MCF 10A (cell line): ENCODE measurements around the gene RNF14. TPM values are rescaled to one million over a fixed set of nuclear protein-coding genes. Genes with fewer than 3 reads are reported as not detected.

Experiments
- BruUV-seq: library from RNA; stranded (reverse); fragments of 400-500 nt; replicated peaks from 2 replicates; lab custom pipeline; 2021; lab: Mats Ljungman, UMichigan
- CTCF ChIA-PET: fragments of 300-600 bp; sonication (Branson Sonifier 250); formaldehyde crosslinking; extraction: SDS; loops from one replicate; lab custom pipeline; 2021; ENCODE audit warnings: antibody characterized with exemption, inconsistent platforms; lab: Yijun Ruan, JAX
- POLR2A ChIA-PET: fragments of 300-600, 350-650 bp; sonication (Branson Sonifier 250); formaldehyde crosslinking; extraction: SDS; loops from one replicate; lab custom pipeline; 2020; ENCODE audit warnings: antibody characterized with exemption, inconsistent platforms; lab: Yijun Ruan, JAX
- DNase-seq: peaks from one replicate; pipeline ENCODE4 v3.0.0-alpha.2; 2018; ENCODE audit not compliant: unreplicated experiment
- H3K27ac Mint-ChIP-seq: one replicate; pipeline ENCODE4 v1.8.0; 2022; ENCODE audit warnings: mild to moderate bottlenecking, low read depth, mixed read lengths; ENCODE audit not compliant: unreplicated experiment
- H3K27me3 Mint-ChIP-seq: one replicate; pipeline ENCODE4 v1.8.0; 2022; ENCODE audit warnings: mixed read lengths; ENCODE audit not compliant: insufficient read depth, unreplicated experiment
- H3K36me3 Mint-ChIP-seq: one replicate; pipeline ENCODE4 v1.8.0; 2022; ENCODE audit warnings: mild to moderate bottlenecking, moderate library complexity, mixed read lengths; ENCODE audit not compliant: insufficient read depth, unreplicated experiment
- H3K4me1 Mint-ChIP-seq: one replicate; pipeline ENCODE4 v1.8.0; 2022; ENCODE audit warnings: mixed read lengths; ENCODE audit not compliant: insufficient read depth, unreplicated experiment
- H3K4me3 Mint-ChIP-seq: one replicate; pipeline ENCODE4 v1.8.0; 2022; ENCODE audit warnings: mild to moderate bottlenecking, moderate library complexity, mixed read lengths; ENCODE audit not compliant: unreplicated experiment
- H3K9me3 Mint-ChIP-seq: one replicate; pipeline ENCODE4 v1.8.0; 2022; ENCODE audit warnings: mixed read lengths; ENCODE audit not compliant: unreplicated experiment
- CTCF ChIP-seq: fragments of 200-600 bp; IDR thresholded peaks from one replicate; pipeline ENCODE4 v1.8.0; 2022; ENCODE audit warnings: antibody characterized with exemption, mild to moderate bottlenecking; ENCODE audit not compliant: unreplicated experiment
- intact Hi-C: fragments of 100-400 bp; cut with micrococcal nuclease; formaldehyde crosslinking; loops from 2 replicates; pipeline ENCODE4 v1.14.1; 2022
- total RNA-seq: library from RNA; stranded (reverse); gene quantifications from 2 replicates; pipeline ENCODE4 v1.2.3, GENCODE V29; 2022

The RNF14 gene
- total RNA-seq, 1 experiment from 2014 or later, result 81.3 TPM

GRCh38 chr5:141942185-141942857 is 26.6 kb upstream of the RNF14 start:
- no peaks in the 10 kb centered on the region for H3K27me3 Mint-ChIP-seq

GRCh38 chr5:141944076-141944475 is 24.8 kb upstream of the RNF14 start:
- no peak overlapping the region for H3K27ac Mint-ChIP-seq
- BruUV-seq, result no TSS peak
- peaks cover 23% of the 10 kb centered on the region for H3K36me3 Mint-ChIP-seq
- H3K4me3 Mint-ChIP-seq, result no peak overlapping the region
- no peak for TF ChIP-seq CTCF
- H3K9me3 Mint-ChIP-seq, result no peaks in the 10 kb centered on the region
- CTCF ChIA-PET, result interaction anchor here (0.6 to 12.8 kb wide), 10 partner anchors 15 to 252 kb away, joined by 3 to 155 read pairs (median 5); partner anchors contain the start of genes PCDH1, PCDH12 and RNF14
- intact Hi-C loops, result no loop called here
- H3K27me3 Mint-ChIP-seq, result no peaks in the 10 kb centered on the region
- DNase-seq, result peak; percentile 63
- POLR2A ChIA-PET, result interaction anchor here (0.7 to 6.8 kb wide), 9 partner anchors 9 to 249 kb away, joined by 3 to 51 read pairs (median 5); partner anchors contain the start of gene DELE1
- peaks cover 6% of the 10 kb centered on the region for H3K4me1 Mint-ChIP-seq

More at GRCh38 chr5:141942185-141942857, 26.6 kb upstream of the RNF14 start:
- Mint-ChIP-seq H3K4me1 (peaks cover 6% of the 10 kb centered on the region), H3K36me3 (peaks cover 38% of the 10 kb centered on the region), H3K4me3 (no peak overlapping the region), H3K9me3 (no peaks in the 10 kb centered on the region), H3K27ac (no peak overlapping the region)
- no TSS peak for BruUV-seq
- POLR2A ChIA-PET, result interaction anchor here (1.4 to 6.8 kb wide), 4 partner anchors 19 to 292 kb away, joined by 3 to 51 read pairs (median 6); partner anchors contain the start of genes DELE1, FCHSD1 and RNF14
- CTCF ChIA-PET, result interaction anchor here (0.6 to 12.8 kb wide), 8 partner anchors 16 to 1111 kb away, joined by 3 to 155 read pairs (median 4); partner anchors contain the start of gene PCDH12
- intact Hi-C loops, result no loop called here
- no peak for TF ChIP-seq CTCF
- no peak for DNase-seq

GRCh38 chr5:141945511-141946051 is 23.3 kb upstream of the RNF14 start:
- Mint-ChIP-seq H3K36me3 (peaks cover 16% of the 10 kb centered on the region), H3K27ac (no peak overlapping the region), H3K27me3 (no peaks in the 10 kb centered on the region), H3K9me3 (no peaks in the 10 kb centered on the region), H3K4me3 (no peak overlapping the region), H3K4me1 (peaks cover 6% of the 10 kb centered on the region)
- POLR2A ChIA-PET, result interaction anchor here (0.7 to 6.8 kb wide), 9 partner anchors 9 to 252 kb away, joined by 3 to 51 read pairs (median 5); partner anchors contain the start of gene DELE1
- intact Hi-C loops, result no loop called here
- no peak for TF ChIP-seq CTCF
- DNase-seq, result no peak
- no TSS peak for BruUV-seq
- CTCF ChIA-PET, result interaction anchor here (0.7 to 12.8 kb wide), 7 partner anchors 10 to 274 kb away, joined by 3 to 155 read pairs (median 8); partner anchors contain the start of genes PCDH1 and PCDH12

- intact Hi-C loops, result no loop called here
- ChIA-PET CTCF (interaction anchor here (0.7 to 19.4 kb wide), 7 partner anchors 11 to 283 kb away, joined by 3 to 519 read pairs (median 8); partner anchors contain the start of genes PCDH1, PCDH12 and RNF14), POLR2A (interaction anchor here (1.2 to 2.4 kb wide), 4 partner anchors 9 to 24 kb away, joined by 3 to 11 read pairs (median 6); partner anchors contain the start of gene DELE1)
- Mint-ChIP-seq H3K4me3 (no peak overlapping the region), H3K36me3 (peaks cover 10% of the 10 kb centered on the region), H3K9me3 (no peaks in the 10 kb centered on the region), H3K27ac (no peak overlapping the region), H3K4me1 (no peaks in the 10 kb centered on the region), H3K27me3 (no peaks in the 10 kb centered on the region)
- TF ChIP-seq CTCF, result no peak
- no peak for DNase-seq
- BruUV-seq, result no TSS peak
These were observed 21.6 kb upstream of the RNF14 start for GRCh38 chr5:141947316-141947715.
